BE2C (cell line): ENCODE measurements around the gene SLC39A6.
"Not testable (repeated sequence)": the region's sequence is repeated elsewhere in the genome, so short reads cannot be mapped to it uniquely, and the experiment has no call there.

Experiments
- DNase-seq: peaks from one replicate; pipeline ENCODE4 v3.0.0-alpha.2; 2020
- H3K27me3 ChIP-seq: fragments of 250-450 bp; sonication (Bioruptor Pico); 2 replicates; pipeline ENCODE4 v1.5.1; 2020; ENCODE audit warnings: mild to moderate bottlenecking
- H3K36me3 ChIP-seq: fragments of 250-450 bp; sonication (Bioruptor Pico); 2 replicates; pipeline ENCODE4 v1.5.1; 2020; ENCODE audit warnings: mild to moderate bottlenecking
- H3K4me1 ChIP-seq: fragments of 250-450 bp; sonication (Bioruptor Pico); 2 replicates; pipeline ENCODE4 v1.5.1; 2020
- H3K4me3 ChIP-seq: 2 replicates; pipeline ENCODE4 v1.5.1; 2011; ENCODE audit warnings: low read depth, low read length
- H3K9me3 ChIP-seq: fragments of 250-450 bp; sonication (Bioruptor Pico); 2 replicates; pipeline ENCODE4 v1.5.1; 2020
- TF ChIP-seq, protein P1 (sequence below): IDR thresholded peaks from 2 replicates; pipeline ENCODE4 v1.5.1; 2012; ENCODE audit warnings: mild to moderate bottlenecking, low read depth, low read length

The SLC39A6 gene

GRCh38 chr18:36078751-36079529, 50.2 kb downstream of the SLC39A6 start:
- H3K27me3 ChIP-seq, result no peaks in the 10 kb centered on the region
- no peak overlapping the region for H3K4me3 ChIP-seq
- no peak for DNase-seq
- no peaks in the 10 kb centered on the region for H3K36me3 ChIP-seq
- no peaks in the 10 kb centered on the region for H3K9me3 ChIP-seq
- TF ChIP-seq, protein P1, sequence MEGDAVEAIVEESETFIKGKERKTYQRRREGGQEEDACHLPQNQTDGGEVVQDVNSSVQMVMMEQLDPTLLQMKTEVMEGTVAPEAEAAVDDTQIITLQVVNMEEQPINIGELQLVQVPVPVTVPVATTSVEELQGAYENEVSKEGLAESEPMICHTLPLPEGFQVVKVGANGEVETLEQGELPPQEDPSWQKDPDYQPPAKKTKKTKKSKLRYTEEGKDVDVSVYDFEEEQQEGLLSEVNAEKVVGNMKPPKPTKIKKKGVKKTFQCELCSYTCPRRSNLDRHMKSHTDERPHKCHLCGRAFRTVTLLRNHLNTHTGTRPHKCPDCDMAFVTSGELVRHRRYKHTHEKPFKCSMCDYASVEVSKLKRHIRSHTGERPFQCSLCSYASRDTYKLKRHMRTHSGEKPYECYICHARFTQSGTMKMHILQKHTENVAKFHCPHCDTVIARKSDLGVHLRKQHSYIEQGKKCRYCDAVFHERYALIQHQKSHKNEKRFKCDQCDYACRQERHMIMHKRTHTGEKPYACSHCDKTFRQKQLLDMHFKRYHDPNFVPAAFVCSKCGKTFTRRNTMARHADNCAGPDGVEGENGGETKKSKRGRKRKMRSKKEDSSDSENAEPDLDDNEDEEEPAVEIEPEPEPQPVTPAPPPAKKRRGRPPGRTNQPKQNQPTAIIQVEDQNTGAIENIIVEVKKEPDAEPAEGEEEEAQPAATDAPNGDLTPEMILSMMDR, result no peak
- no peaks in the 10 kb centered on the region for H3K4me1 ChIP-seq

DNA sequence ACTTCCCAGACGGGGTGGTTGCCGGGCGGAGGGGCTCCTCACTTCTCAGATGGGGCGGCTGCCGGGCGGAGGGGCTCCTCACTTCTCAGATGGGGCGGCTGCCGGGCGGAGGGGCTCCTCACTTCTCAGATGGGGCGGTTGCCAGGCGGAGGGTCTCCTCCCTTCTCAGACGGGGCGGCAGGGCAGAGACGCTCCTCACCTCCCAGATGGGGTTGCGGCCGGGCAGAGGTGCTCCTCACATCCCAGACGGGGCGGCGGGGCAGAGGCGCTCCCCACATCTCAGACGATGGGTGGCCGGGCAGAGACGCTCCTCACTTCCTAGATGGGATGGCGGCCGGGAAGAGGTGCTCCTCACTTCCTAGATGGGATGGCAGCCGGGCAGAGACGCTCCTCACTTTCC, 51.4 kb downstream of the SLC39A6 start:
- H3K4me1 ChIP-seq, result not testable (repeated sequence)

GRCh38 chr18:36075862-36076587, 53.1 kb downstream of the SLC39A6 start:
- Histone ChIP-seq H3K9me3 (no peaks in the 10 kb centered on the region), H3K4me3 (no peak overlapping the region), H3K4me1 (no peaks in the 10 kb centered on the region), H3K27me3 (no peaks in the 10 kb centered on the region), H3K36me3 (no peaks in the 10 kb centered on the region)
- TF ChIP-seq, protein P1, result no peak
- DNase-seq, result no peak

More for the DNA sequence above, 51.4 kb downstream of the SLC39A6 start:
- not testable (repeated sequence) for H3K36me3 ChIP-seq, H3K9me3 ChIP-seq, DNase-seq, H3K27me3 ChIP-seq, H3K4me3 ChIP-seq

DNA sequence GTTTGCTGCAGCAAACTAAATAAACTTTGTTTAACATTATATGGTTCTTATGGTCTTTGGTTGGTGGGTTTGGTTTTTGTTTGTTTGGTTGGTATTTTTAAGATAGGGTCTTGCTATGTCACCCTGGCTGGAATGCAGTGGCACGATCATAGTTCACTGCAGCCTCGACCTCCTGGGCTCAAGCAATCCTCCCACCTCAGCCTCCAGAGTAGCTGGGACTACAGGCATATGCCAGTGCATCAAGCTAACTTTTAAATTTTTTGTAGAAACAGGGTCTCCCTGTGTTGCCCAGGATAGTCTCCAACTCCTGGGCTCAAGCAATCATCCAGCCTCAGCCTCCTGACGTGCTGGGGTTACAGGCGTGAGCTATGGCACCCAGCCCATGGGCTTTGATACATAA, 54.7 kb downstream of the SLC39A6 start:
- Histone ChIP-seq H3K36me3 (no peaks in the 10 kb centered on the region), H3K4me1 (no peaks in the 10 kb centered on the region), H3K27me3 (no peaks in the 10 kb centered on the region), H3K9me3 (no peaks in the 10 kb centered on the region), H3K4me3 (no peak overlapping the region)
- no peak for DNase-seq
- TF ChIP-seq, protein P1, result no peak

DNA sequence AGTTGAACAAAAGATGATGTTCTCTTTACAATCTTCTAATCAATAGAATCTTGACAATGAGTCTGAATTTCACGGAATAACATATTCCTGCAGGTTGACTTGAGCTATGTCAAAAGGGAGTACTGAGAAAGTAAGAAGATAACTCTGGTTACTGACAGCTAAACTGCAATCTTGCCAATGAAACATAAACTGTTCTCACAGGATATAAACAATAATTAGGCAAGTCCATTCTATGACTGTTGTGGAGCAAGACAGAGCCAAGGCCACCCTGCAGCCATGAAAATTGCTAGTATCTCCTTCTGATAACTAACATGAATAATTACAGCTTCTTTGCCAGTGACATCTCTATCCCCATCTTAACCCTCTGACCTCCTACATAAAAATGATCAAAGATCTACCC, 55.5 kb downstream of the SLC39A6 start:
- no peak for DNase-seq
- Histone ChIP-seq H3K9me3 (no peaks in the 10 kb centered on the region), H3K36me3 (no peaks in the 10 kb centered on the region), H3K27me3 (no peaks in the 10 kb centered on the region), H3K4me1 (no peaks in the 10 kb centered on the region), H3K4me3 (no peak overlapping the region)
- TF ChIP-seq, protein P1, result no peak

DNA sequence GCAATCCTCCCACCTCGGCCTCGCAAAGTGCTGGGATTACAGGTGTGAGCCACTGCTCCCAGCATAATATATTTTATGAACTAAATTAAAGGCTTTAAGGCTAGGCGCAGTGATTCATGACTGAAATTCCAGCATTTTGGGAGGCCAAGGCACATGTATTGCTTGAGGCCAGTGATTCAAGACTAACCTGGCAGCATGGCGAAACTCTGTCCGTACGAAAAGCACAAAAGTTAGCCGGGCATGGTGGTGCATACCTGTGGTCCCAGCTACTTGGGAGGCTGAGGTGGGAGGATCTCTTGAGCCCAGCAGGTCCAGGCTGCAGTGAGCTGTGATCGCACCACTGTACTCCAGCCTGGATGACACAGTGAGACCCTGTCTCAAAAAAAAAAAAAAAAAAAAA, 56.7 kb downstream of the SLC39A6 start:
- not testable (repeated sequence) for DNase-seq, H3K36me3 ChIP-seq, H3K4me3 ChIP-seq, H3K9me3 ChIP-seq, H3K4me1 ChIP-seq, H3K27me3 ChIP-seq
